CD14-positive monocyte (primary cell): ENCODE results near the gene MRNIP. TPM values are rescaled to one million over a fixed set of nuclear protein-coding genes. Genes with fewer than 3 reads are reported as not detected.

ENCODE experiments used
- DNase-seq, 3 donors: peaks; one replicate each; pipeline ENCODE4 v3.0.0-alpha.2; 2011 to 2022
- H2AFZ ChIP-seq: 2 replicates; pipeline ENCODE4 v1.6.0; 2012; ENCODE audit warnings: mild to moderate bottlenecking, low read depth, low read length, inconsistent platforms; ENCODE audit not compliant: insufficient read depth, poor library complexity, severe bottlenecking
- H3K27ac ChIP-seq, 2 donors: 1 replicate in 1 of 2; 2 replicates in 1 of 2; pipeline ENCODE4 v1.5.1; 2012 to 2013; ENCODE audit warnings: low read length in 2 of 2, control low read depth in 1 of 2, inconsistent platforms in 1 of 2, low read depth in 1 of 2, mild to moderate bottlenecking in 1 of 2
- H3K27me3 ChIP-seq, 2 donors: one replicate each; pipeline versions ENCODE4 v1.6.0 to v1.6.1; 2011 to 2013; ENCODE audit warnings: low read length in 2 of 2; ENCODE audit not compliant: control insufficient read depth in 2 of 2, insufficient read depth in 2 of 2
- H3K36me3 ChIP-seq, 2 donors: replicated peaks in 1 of 2; 1 replicate in 1 of 2; 2 replicates in 1 of 2; pipeline versions ENCODE4 v1.5.1 to v1.6.1; 2012 to 2013; ENCODE audit warnings: low read length in 2 of 2, control low read depth in 1 of 2, inconsistent platforms in 1 of 2, mild to moderate bottlenecking in 1 of 2; ENCODE audit not compliant: insufficient read depth in 2 of 2, control insufficient read depth in 1 of 2
- H3K4me1 ChIP-seq, 2 donors: 1 replicate in 1 of 2; 2 replicates in 1 of 2; pipeline versions ENCODE4 v1.5.1 to v1.6.1; 2012 to 2013; ENCODE audit warnings: low read length in 2 of 2, control low read depth in 1 of 2, inconsistent platforms in 1 of 2, mild to moderate bottlenecking in 1 of 2, moderate library complexity in 1 of 2; ENCODE audit not compliant: insufficient read depth in 2 of 2, control insufficient read depth in 1 of 2
- H3K4me2 ChIP-seq: replicated peaks from 2 replicates; pipeline ENCODE3; 2012; ENCODE audit warnings: low read length, moderate library complexity, mild to moderate bottlenecking; ENCODE audit not compliant: poor library complexity, severe bottlenecking; ENCODE audit errors: extremely low read depth
- H3K4me3 ChIP-seq, 3 experiments: fragments of 200-600 bp in 1 of 3; sonication (generic) in 1 of 3; replicated peaks in 1 of 3; 1 replicate in 2 of 3; 2 replicates in 1 of 3; pipeline ENCODE4 v1.5.1; 2011 to 2013; ENCODE audit warnings: low read length in 3 of 3, mild to moderate bottlenecking in 3 of 3, control low read depth in 2 of 3, low read depth in 2 of 3, inconsistent platforms in 1 of 3, moderate library complexity in 1 of 3
- H3K79me2 ChIP-seq: 2 replicates; pipeline ENCODE4 v1.6.0; 2012; ENCODE audit warnings: mild to moderate bottlenecking, control low read depth, inconsistent platforms, low read length, moderate library complexity; ENCODE audit not compliant: insufficient read depth
- H3K9ac ChIP-seq: 2 replicates; pipeline ENCODE4 v1.6.0; 2017; ENCODE audit warnings: low read length, mild to moderate bottlenecking; ENCODE audit not compliant: insufficient read depth, poor library complexity, severe bottlenecking
- H3K9me3 ChIP-seq, 2 donors: replicated peaks in 1 of 2; 1 replicate in 1 of 2; 2 replicates in 1 of 2; pipeline versions ENCODE4 v1.5.1 to v1.6.1; 2012 to 2013; ENCODE audit warnings: low read length in 2 of 2, control low read depth in 1 of 2; ENCODE audit not compliant: control insufficient read depth in 1 of 2, insufficient read depth in 1 of 2
- H4K20me1 ChIP-seq: 2 replicates; pipeline ENCODE4 v1.6.0; 2012; ENCODE audit warnings: mild to moderate bottlenecking, low read length, control low read depth, moderate library complexity; ENCODE audit not compliant: insufficient read depth
- H3K27ac Mint-ChIP-seq, 7 donors: one replicate each; pipeline ENCODE4 v1.8.0; 2020; ENCODE audit warnings: mild to moderate bottlenecking in 7 of 7, mixed read lengths in 7 of 7, moderate library complexity in 6 of 7, inconsistent platforms in 2 of 7
- H3K27me3 Mint-ChIP-seq, 3 donors: one replicate each; pipeline ENCODE4 v1.8.0; 2021 to 2022; ENCODE audit warnings: low read depth in 3 of 3, mild to moderate bottlenecking in 3 of 3, mixed read lengths in 3 of 3, moderate library complexity in 3 of 3, inconsistent platforms in 1 of 3
- H3K36me3 Mint-ChIP-seq, 2 donors: one replicate each; pipeline ENCODE4 v1.8.0; 2020; ENCODE audit warnings: mixed read lengths in 2 of 2, inconsistent platforms in 1 of 2, mild to moderate bottlenecking in 1 of 2
- H3K4me1 Mint-ChIP-seq: one replicate; pipeline ENCODE4 v1.8.0; 2020; ENCODE audit warnings: mild to moderate bottlenecking, mixed read lengths
- H3K4me3 Mint-ChIP-seq, 2 donors: one replicate each; pipeline ENCODE4 v1.8.0; 2020; ENCODE audit warnings: mild to moderate bottlenecking in 2 of 2, mixed read lengths in 2 of 2, moderate library complexity in 1 of 2
- H3K9me3 Mint-ChIP-seq, 7 donors: one replicate each; pipeline ENCODE4 v1.8.0; 2020 to 2022; ENCODE audit warnings: mixed read lengths in 7 of 7, mild to moderate bottlenecking in 6 of 7, moderate library complexity in 6 of 7, inconsistent platforms in 2 of 7
- WGBS: methylation state at CpG from one replicate; pipeline ENCODE4 v1.1.5; 2013; ENCODE audit warnings: missing lambda C conversion rate; ENCODE audit not compliant: insufficient coverage; 5-methylcytosine and 5-hydroxymethylcytosine counted together
- intact Hi-C, 2 donors: fragments of 100-400 bp; cut with micrococcal nuclease; formaldehyde crosslinking; loops; one replicate each; pipeline versions ENCODE4 v1.15.0 to v1.15.1; 2023
- polyA plus RNA-seq, 3 donors: library from polyadenylated mRNA; depleted of rRNA in 1 of 3; unstranded in 2 of 3; stranded (reverse) in 1 of 3; fragments of 300-500 nt in 2 of 3; fragments of >200 nt in 1 of 3; fragmentation: Illumina TruSeq in 2 of 3; gene quantifications; 1 replicate in 2 of 3; 2 replicates in 1 of 3; pipeline ENCODE4 v1.2.3, GENCODE V29; 2012 to 2021
- TF ChIP-seq, protein P1 (sequence below): fragments of 200-600 bp; IDR thresholded peaks from one replicate; pipeline ENCODE4 v1.8.0; 2022; ENCODE audit warnings: antibody characterized with exemption, mild to moderate bottlenecking

The MRNIP gene
- polyA plus RNA-seq, 3 donors: 1.2 to 23.0 (median 1.4) TPM

DNA sequence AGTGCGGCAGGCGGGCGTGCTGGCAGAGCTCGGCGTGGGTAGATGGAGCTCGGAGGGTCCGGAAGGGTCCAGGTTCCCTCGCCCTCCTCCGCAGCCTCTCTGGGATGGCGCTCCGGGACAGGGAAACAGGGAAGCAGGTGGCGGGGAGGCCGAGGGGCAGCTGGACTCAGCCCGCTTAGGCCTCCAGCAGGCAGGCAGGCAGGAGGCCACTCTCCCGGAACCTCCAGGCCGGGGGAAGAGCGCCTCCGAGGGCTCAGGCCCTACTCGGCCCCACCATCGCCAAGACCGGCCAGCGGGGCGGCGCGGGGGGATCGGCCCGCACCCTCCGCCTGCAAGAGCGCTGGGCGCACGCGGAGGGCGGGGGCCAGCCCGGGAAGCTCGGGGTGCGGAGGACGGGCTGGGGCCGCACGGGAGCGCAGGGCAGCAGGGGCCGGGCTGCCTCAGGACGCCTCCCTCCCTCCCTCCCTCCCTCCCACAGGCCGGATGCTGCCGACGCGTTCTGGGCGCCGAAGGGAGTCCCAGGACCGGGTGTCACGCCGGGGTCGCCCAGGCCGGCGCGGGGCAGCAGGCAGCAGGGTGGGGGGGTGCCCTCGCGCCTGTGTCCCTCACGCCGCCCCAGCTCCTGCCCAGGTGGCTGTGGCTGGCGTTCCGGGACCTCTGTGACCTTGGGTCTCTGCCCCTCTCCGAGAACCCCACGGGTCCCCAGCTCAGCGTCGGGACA is 52.9 kb downstream of the MRNIP start:
- peak overlapping the region in 5 of 7 donors; percentile 10 to 86 (median 78) for H3K27ac Mint-ChIP-seq
- H3K4me3 Mint-ChIP-seq: peak overlapping the region; percentile 88 to 91
- Histone ChIP-seq H4K20me1 (peaks cover 52% of the 10 kb centered on the region), H2AFZ (no peak overlapping the region), H3K4me2 (peak overlapping the region; percentile 87), H3K4me1 (peaks cover 41 to 53% of the 10 kb centered on the region in 2 donors), H3K9me3 (no peaks in the 10 kb centered on the region), H3K79me2 (peaks cover 45% of the 10 kb centered on the region), H3K4me3 (peak overlapping the region; percentile 52 to 80 (median 59)), H3K9ac (peak overlapping the region; percentile 71), H3K27me3 (no peaks in the 10 kb centered on the region), H3K27ac (peak overlapping the region; percentile 52 to 77), H3K36me3 (peaks cover 7% of the 10 kb centered on the region in 2 donors)
- H3K4me1 Mint-ChIP-seq: peaks cover 36% of the 10 kb centered on the region
- peak; percentile 37 to 65 (median 44) for DNase-seq
- no peaks in the 10 kb centered on the region for H3K9me3 Mint-ChIP-seq
- peaks cover 10 to 13% of the 10 kb centered on the region in 2 donors for H3K36me3 Mint-ChIP-seq
- peaks cover 0 to 2% (median 0%) of the 10 kb centered on the region in 3 donors for H3K27me3 Mint-ChIP-seq
- TF ChIP-seq, protein P1, sequence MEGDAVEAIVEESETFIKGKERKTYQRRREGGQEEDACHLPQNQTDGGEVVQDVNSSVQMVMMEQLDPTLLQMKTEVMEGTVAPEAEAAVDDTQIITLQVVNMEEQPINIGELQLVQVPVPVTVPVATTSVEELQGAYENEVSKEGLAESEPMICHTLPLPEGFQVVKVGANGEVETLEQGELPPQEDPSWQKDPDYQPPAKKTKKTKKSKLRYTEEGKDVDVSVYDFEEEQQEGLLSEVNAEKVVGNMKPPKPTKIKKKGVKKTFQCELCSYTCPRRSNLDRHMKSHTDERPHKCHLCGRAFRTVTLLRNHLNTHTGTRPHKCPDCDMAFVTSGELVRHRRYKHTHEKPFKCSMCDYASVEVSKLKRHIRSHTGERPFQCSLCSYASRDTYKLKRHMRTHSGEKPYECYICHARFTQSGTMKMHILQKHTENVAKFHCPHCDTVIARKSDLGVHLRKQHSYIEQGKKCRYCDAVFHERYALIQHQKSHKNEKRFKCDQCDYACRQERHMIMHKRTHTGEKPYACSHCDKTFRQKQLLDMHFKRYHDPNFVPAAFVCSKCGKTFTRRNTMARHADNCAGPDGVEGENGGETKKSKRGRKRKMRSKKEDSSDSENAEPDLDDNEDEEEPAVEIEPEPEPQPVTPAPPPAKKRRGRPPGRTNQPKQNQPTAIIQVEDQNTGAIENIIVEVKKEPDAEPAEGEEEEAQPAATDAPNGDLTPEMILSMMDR: no peak
- intact Hi-C loops: loop anchor here (1.0 to 2.0 kb wide), 2 partner anchors 15 to 100 kb away; partner anchors contain the start of gene SQSTM1 (in 2 of the 2)
- WGBS: 8% methylated on average over 43 of the region's 65 CpGs

DNA sequence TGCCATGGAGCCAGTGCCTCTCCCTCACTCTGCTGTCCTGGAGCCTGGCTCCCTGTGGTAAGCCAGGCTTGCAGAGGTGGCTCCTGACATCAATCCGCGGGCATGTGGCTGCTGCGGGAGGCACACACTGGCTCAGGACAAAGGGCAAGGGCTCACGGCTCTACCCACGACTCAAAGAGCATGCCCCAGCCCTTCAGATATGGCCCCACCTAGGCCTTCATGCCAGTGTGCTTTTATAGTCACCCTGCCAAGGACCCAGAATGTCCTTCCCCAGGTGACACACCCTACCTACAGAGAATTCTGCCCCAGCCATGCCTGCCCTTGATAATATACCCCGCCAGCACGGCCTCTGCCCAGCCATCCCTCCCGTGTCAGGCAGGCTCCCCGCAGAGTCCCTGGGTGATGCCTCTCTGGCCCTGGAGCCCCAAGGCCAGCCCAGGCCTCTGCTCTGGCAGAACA is 53.5 kb downstream of the MRNIP start:
- Mint-ChIP-seq H3K9me3 (no peaks in the 10 kb centered on the region), H3K27me3 (peaks cover 0 to 2% (median 0%) of the 10 kb centered on the region in 3 donors), H3K27ac (peak overlapping the region in 6 of 7 donors; percentile 10 to 86 (median 70)), H3K4me1 (peaks cover 36% of the 10 kb centered on the region), H3K4me3 (peak overlapping the region; percentile 88 to 91), H3K36me3 (peaks cover 12 to 19% of the 10 kb centered on the region in 2 donors)
- Histone ChIP-seq H3K27ac (peak overlapping the region in 1 of 2 donors; percentile 77), H3K9ac (peak overlapping the region; percentile 71), H3K4me2 (peak overlapping the region; percentile 87), H3K27me3 (no peaks in the 10 kb centered on the region), H3K4me3 (peak overlapping the region; percentile 39 to 80 (median 59)), H3K4me1 (peaks cover 41 to 53% of the 10 kb centered on the region in 2 donors), H2AFZ (no peak overlapping the region), H3K36me3 (peaks cover 10 to 13% of the 10 kb centered on the region in 2 donors), H4K20me1 (peaks cover 58% of the 10 kb centered on the region), H3K9me3 (no peaks in the 10 kb centered on the region), H3K79me2 (peaks cover 45% of the 10 kb centered on the region)
- DNase-seq: no peak
- TF ChIP-seq, protein P1: no peak
- 74% methylated on average over 8 of the region's 9 CpGs for WGBS
- intact Hi-C loops: loop anchor here (1.0 to 2.0 kb wide), 2 partner anchors 16 to 100 kb away; partner anchors contain the start of gene SQSTM1 (in 1 of the 2)
